CD1c-positive myeloid dendritic cell (primary cell): ENCODE measurements around the gene NEK7.
"Not testable (repeated sequence)": the region's sequence is repeated elsewhere in the genome, so short reads cannot be mapped to it uniquely, and the experiment has no call there.

Experiments used
- DNase-seq: peaks from one replicate; pipeline ENCODE4 v3.0.0-alpha.2; 2016; ENCODE audit errors: extremely low spot score

NEK7 gene

GRCh38 chr1:198171667-198172540 lies 15.1 kb downstream of the NEK7 start:
- no peak for DNase-seq

DNA sequence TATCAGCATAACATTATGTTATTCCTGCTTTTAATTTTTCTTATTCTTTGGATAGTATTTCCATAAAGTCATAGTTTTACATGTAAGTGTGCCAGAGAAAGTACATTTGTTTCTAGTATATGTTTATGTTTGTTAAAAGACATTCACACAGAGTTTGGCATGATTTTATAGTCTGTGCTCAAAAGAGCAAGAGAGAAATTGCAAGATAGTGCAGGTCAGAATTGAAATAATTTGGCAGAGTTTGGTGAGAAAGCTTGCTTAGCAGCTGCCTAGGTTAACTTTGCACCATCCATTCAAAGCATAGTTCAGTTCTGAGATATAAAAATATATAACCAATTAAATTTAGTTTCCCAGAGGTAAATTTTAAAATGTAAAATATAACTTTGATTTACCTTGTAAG lies 17.0 kb downstream of the NEK7 start:
- no peak for DNase-seq

- DNase-seq = no peak
Measured at GRCh38 chr1:198174297-198174696, 17.5 kb downstream of the NEK7 start.

DNA sequence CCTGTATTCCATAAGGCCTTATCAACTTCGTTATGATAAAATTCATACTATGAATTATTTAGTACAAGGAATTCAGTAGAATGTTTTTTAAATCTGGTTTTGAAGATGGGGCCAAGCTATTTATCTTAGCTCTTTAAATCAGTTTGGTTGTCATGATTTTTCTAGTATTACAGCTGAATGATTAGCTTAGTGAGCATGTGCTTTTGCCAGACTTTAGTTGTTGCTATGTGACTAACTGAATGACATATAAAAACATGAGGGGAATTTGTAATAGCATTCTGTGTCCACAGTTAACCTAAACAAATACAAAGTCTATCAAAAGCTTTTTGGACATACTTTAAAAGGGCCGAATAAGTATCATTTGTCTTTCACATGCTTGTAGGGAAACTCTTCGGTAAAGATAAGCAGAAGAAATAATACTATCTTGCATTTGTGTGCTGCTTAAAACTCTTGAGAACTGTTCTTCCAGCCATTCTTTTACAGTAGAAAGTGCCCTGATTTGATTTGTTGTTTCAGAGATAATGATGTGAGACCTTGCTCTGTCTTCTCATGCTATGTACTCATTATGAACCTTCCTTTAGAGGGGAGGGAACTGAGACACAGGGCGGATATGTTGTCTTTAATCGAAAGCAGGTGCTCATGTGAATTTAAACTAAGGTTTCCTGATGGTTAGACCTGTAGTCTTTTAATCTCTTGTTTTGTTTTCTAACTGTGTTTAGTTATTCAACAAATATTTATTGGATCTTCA lies 18.8 kb downstream of the NEK7 start:
- DNase-seq = no peak

DNA sequence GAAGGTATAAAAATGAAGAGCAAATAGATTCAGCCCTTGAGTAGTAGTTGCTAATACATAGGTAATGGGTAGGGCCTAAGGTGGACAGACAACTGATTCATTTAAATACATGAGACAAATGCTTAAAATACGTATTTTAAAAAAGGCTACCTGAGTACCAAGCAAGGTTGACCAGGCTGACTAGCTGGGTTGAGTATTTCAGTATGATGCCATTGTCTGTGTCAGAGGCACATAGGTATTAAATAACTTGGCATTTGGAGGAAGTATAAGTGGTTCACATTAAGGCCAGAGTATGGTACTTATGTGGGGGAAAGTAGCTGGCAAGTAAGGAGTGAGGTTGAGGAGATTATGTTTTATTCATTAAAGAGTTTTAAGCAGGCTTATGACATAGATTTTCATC lies 19.4 kb downstream of the NEK7 start:
- DNase-seq = no peak

GRCh38 chr1:198177546-198177945 lies 20.7 kb downstream of the NEK7 start:
- no peak for DNase-seq

DNA sequence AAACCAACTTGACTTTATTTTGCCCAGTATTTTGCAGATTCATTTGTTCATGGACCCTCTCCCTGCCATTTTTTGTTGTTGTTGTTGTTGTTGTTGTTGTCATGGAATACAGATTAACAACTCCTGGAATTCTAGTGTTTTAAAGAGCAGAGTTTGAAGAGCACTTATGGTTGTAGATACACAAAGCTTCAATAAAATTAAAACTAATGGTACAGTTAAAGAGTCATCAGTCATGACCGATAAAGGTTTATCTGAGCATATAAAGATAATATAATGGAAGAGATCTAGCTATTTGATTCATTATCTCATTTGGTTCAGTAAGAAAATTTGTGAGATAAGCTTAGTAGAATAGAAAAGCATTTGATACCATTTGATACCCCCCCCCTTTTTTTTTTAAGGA lies 21.8 kb downstream of the NEK7 start:
- DNase-seq = no peak

DNA sequence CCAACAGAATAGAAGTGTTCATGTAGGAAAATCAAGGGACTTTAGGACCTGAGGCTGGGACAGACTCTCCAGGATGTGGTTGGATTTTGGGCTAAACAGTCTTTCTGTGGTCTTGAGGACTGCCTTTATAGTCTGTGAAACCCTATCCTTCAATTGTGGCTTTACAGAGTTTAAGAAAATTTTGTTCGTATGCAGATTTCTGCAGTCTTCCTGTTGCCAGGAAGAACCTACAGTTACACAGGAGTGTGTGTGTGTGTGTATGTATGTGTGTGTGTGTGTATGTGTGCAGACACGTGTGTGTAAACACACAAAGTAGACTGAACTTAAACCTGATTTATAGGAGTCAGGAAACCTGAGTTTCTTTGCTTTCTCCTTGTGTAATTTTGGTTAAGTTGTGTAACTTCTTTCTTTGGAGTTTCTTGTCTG lies 22.8 kb downstream of the NEK7 start:
- DNase-seq = no peak

- DNase-seq = no peak
Measured at GRCh38 chr1:198183605-198184004, 26.8 kb downstream of the NEK7 start.

DNA sequence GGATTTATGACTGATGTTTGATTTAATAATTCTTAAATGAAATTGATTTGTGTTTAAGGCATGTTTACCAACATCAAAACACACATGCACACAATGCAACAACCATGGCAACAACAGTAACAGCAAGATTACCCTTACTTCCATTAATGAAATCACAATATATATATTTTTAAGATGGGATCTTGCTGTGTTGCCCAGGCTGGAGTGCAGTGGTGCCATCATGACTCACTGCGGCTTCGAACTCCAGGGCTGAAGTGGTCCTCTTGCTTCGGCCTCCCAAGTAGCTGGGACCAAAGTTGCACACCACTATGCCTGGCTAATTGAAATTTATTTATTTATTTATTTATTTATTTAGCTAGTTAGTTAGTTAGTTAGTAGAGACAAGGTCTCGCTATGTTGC lies 27.7 kb downstream of the NEK7 start:
- no peak for DNase-seq

- DNase-seq = no peak
Measured at GRCh38 chr1:198185146-198185545, 28.3 kb downstream of the NEK7 start.

DNA sequence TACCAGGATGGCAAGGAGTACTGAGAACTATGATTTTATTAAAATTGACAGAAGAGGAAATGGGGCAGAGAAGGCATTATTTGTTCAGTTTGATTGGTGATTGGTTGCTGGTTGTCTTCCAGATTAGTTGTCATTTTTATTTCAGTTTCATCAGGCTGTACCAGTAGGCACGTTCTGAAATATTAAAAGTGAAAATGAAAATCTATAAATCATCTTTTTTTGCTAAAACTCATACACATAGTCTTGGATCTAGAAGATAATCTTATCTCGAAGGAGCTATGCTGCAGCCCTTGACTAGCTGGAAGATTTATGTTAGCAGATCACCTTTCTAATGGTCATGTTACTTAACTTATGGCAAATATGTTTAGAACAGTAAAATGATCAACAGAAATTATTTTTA lies 29.0 kb downstream of the NEK7 start:
- DNase-seq = no peak

GRCh38 chr1:198186916-198187580 lies 30.2 kb downstream of the NEK7 start:
- no peak for DNase-seq

DNA sequence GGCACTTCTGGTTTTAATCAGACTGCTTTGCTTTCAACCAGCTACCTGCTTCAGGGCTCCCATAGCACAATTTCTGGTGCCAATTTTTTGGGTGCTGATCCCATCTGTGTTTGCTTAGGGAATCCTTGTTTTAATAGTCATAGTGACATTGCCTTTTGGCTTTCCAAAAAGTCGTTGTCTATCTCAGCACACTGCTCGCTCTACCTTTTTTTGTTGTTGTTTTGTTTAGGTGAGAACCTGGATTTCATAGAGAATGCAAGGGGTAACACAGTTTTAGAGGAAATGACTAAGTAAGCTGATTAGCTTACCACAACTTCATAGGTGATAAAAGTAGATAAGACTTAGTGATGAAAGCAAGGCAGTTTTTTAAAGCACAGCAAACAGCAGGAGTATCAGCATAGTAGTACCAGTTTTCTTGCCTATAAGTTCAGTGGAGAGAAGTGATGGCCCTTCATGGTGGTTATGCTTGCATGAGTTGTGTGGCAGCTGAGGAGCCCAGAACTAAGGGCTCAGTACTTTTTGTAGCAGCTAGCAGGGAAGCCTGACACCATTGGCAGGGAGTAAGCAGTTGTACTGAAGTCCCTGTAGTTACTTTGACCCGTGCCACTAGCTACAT lies 31.3 kb downstream of the NEK7 start:
- DNase-seq = no peak

GRCh38 chr1:198191117-198191516 lies 34.3 kb downstream of the NEK7 start:
- no peak for DNase-seq

DNA sequence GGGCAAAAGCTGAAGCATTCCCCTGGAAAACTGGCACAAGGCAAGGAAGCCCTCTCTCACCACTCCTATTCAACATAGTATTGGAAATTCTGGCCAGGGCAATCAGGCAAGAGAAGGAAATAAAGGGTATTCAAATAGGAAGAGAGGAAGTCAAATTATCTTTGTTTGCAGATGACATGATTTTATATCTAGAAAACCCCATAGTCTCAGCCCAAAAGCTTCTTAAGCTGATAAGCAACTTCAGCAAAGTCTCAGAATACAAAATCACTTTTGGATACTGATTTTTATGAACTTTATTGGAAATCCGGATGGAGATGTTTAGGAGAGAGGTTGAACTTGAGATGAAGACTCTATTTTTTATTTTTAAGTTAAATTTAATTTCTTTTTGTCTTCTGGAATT lies 37.1 kb downstream of the NEK7 start:
- not testable (repeated sequence) for DNase-seq

- no peak for DNase-seq
Measured at GRCh38 chr1:198196630-198197029, 39.8 kb downstream of the NEK7 start.

- DNase-seq = no peak
Measured at GRCh38 chr1:198197285-198197684, 40.5 kb downstream of the NEK7 start.

DNA sequence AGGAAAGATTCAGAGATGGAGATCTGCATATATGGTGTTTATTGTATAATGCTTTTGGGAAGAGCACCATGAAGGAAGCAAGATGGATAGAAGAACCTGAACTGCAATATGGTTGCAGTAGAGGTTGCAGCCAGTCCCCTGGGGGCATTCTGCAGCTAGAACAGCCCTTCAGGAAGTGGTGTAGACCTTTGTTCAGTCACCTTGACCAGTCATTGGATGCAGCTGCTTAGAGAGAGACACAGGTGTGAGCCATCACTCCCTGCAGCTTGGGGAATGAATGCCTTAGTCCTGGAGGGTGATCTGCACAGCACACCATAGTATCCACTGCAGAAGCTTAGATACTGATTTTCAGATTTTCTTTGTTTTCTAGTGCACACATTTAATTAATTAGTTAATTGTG lies 42.3 kb downstream of the NEK7 start:
- DNase-seq = no peak

GRCh38 chr1:198201956-198202784 lies 45.4 kb downstream of the NEK7 start:
- no peak for DNase-seq

DNA sequence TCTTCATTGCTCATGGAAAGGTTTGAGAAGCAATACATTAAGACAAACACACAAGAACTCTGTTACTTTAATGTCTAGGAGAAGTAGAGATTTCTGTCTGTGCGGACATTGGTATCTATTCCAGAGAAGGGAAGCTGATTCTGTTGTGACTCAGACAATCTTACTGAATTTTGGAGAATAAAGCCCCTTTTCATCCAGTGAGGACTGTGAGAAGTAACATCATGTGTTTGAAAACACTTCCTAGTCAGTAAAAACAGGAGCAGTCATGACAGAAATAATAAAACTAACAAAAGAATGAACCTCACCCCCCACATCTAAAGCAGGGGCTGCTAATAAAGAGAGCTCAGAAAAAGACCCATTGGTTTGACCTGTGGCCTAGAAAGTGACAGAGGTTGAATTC lies 46.6 kb downstream of the NEK7 start:
- no peak for DNase-seq
